ENCODE data around the gene CLPTM1. TPM values are rescaled to one million over a fixed set of nuclear protein-coding genes. Genes with fewer than 3 reads are reported as not detected.

CLPTM1 gene
- total RNA-seq, 4 donors from 2014 or later, result 95.7 to 156 (median 125) TPM

GRCh38 chr19:44948237-44948636 lies 6.9 kb upstream of the CLPTM1 start:
- no peak for TF ChIP-seq POLR2A (IDR thresholded peaks at IDR 0.05)
- TF ChIP-seq CTCF (IDR thresholded peaks at IDR 0.05), result no peak
- peaks cover 0 to 5% (median 0%) of the 10 kb centered on the region in 4 donors for H3K4me1 ChIP-seq
- no peak overlapping the region for H3K27ac ChIP-seq
- no peak for DNase-seq
- no peaks in the 10 kb centered on the region for H3K27me3 ChIP-seq
- no peak overlapping the region for H3K4me3 ChIP-seq
- no peaks in the 10 kb centered on the region for H3K9me3 ChIP-seq
- H3K36me3 ChIP-seq, result peaks cover 0 to 11% (median 0%) of the 10 kb centered on the region in 3 donors

GRCh38 chr19:44948763-44949374 lies 6.3 kb upstream of the CLPTM1 start:
- H3K27ac ChIP-seq, result no peak overlapping the region

GRCh38 chr19:44949550-44949949 lies 5.6 kb upstream of the CLPTM1 start:
- no peak for TF ChIP-seq CTCF (IDR thresholded peaks at IDR 0.05)
- no peak for TF ChIP-seq POLR2A (IDR thresholded peaks at IDR 0.05)
- DNase-seq, result no peak
- Histone ChIP-seq H3K27ac (no peak overlapping the region), H3K4me1 (peaks cover 0 to 17% (median 2%) of the 10 kb centered on the region in 4 donors), H3K9me3 (no peaks in the 10 kb centered on the region), H3K4me3 (no peak overlapping the region), H3K27me3 (no peaks in the 10 kb centered on the region), H3K36me3 (peaks cover 0 to 11% (median 0%) of the 10 kb centered on the region in 3 donors)

More at GRCh38 chr19:44948763-44949374, 6.3 kb upstream of the CLPTM1 start:
- H3K9me3 ChIP-seq, result no peaks in the 10 kb centered on the region
- peaks cover 0 to 11% (median 0%) of the 10 kb centered on the region in 4 donors for H3K4me1 ChIP-seq
- H3K27me3 ChIP-seq, result no peaks in the 10 kb centered on the region
- no peak for DNase-seq
- peaks cover 0 to 11% (median 0%) of the 10 kb centered on the region in 3 donors for H3K36me3 ChIP-seq
- H3K4me3 ChIP-seq, result no peak overlapping the region
- TF ChIP-seq CTCF (IDR thresholded peaks at IDR 0.05) (no peak), POLR2A (IDR thresholded peaks at IDR 0.05) (no peak)

- Histone ChIP-seq H3K27ac (no peak overlapping the region), H3K4me3 (no peak overlapping the region), H3K27me3 (no peaks in the 10 kb centered on the region), H3K4me1 (peaks cover 0 to 24% (median 9%) of the 10 kb centered on the region in 4 donors), H3K9me3 (no peaks in the 10 kb centered on the region), H3K36me3 (peaks cover 0 to 11% (median 0%) of the 10 kb centered on the region in 3 donors)
- DNase-seq, result peak in 2 of 3 donors; percentile 74 to 82
- TF ChIP-seq CTCF (IDR thresholded peaks at IDR 0.05), result peak; percentile 72 to 91 (median 76)
- TF ChIP-seq POLR2A (IDR thresholded peaks at IDR 0.05), result no peak
Measured at GRCh38 chr19:44951179-44952159, 3.7 kb upstream of the CLPTM1 start.

GRCh38 chr19:44954278-44954648 lies 917 bp upstream of the CLPTM1 start:
- Histone ChIP-seq H3K27ac (peak overlapping the region; percentile 87 to 97 (median 94)), H3K4me1 (peaks cover 0 to 32% (median 15%) of the 10 kb centered on the region in 4 donors)

More at GRCh38 chr19:44954278-44954648, 917 bp upstream of the CLPTM1 start:
- Histone ChIP-seq H3K36me3 (peaks cover 0 to 11% (median 0%) of the 10 kb centered on the region in 3 donors), H3K4me3 (peak overlapping the region; percentile 86 to 99 (median 91)), H3K9me3 (no peaks in the 10 kb centered on the region), H3K27me3 (no peaks in the 10 kb centered on the region)
- TF ChIP-seq CTCF (IDR thresholded peaks at IDR 0.05) (no peak), POLR2A (IDR thresholded peaks at IDR 0.05) (no peak)
- DNase-seq, result no peak

All from Peyer's patch (tissue), 4 donors.